Loucy (cell line): Measurements from ENCODE around the gene IRAK4.

Experiments
- H2AFZ ChIP-seq: fragments of 200-600 bp; sonication (generic); 2 replicates; pipeline ENCODE4 v1.6.0; 2016; ENCODE audit warnings: antibody characterized with exemption, mild to moderate bottlenecking, low read length, moderate library complexity
- H3F3A ChIP-seq: fragments of 200-600 bp; 2 replicates; pipeline ENCODE4 v1.6.0; 2016; ENCODE audit warnings: antibody characterized with exemption, low read depth, mild to moderate bottlenecking
- H3K27me3 ChIP-seq: fragments of 200-600 bp; sonication (generic); 2 replicates; pipeline ENCODE4 v1.6.1; 2014; ENCODE audit warnings: low read length, mild to moderate bottlenecking; ENCODE audit not compliant: insufficient read depth, poor library complexity, severe bottlenecking
- H3K36me3 ChIP-seq: fragments of 200-600 bp; sonication (generic); 2 replicates; pipeline ENCODE4 v1.6.1; 2016; ENCODE audit warnings: low read length; ENCODE audit not compliant: insufficient read depth
- H3K4me1 ChIP-seq: fragments of 200-600 bp; sonication (generic); 2 replicates; pipeline ENCODE4 v1.5.1; 2014; ENCODE audit warnings: low read length, mild to moderate bottlenecking; ENCODE audit not compliant: insufficient read depth, poor library complexity, severe bottlenecking
- H3K4me2 ChIP-seq: fragments of 200-600 bp; sonication (generic); 2 replicates; pipeline ENCODE4 v1.6.0; 2014; ENCODE audit warnings: antibody characterized with exemption, low read length, low read depth, mild to moderate bottlenecking; ENCODE audit not compliant: poor library complexity, severe bottlenecking
- H3K4me3 ChIP-seq: fragments of 200-600 bp; sonication (generic); 2 replicates; pipeline ENCODE4 v1.5.1; 2014; ENCODE audit warnings: low read length, mild to moderate bottlenecking, mixed read lengths; ENCODE audit not compliant: poor library complexity, severe bottlenecking
- H3K79me2 ChIP-seq: fragments of 200-600 bp; sonication (generic); 2 replicates; pipeline ENCODE4 v1.6.1; 2014; ENCODE audit warnings: low read length; ENCODE audit not compliant: insufficient read depth
- H3K9ac ChIP-seq: fragments of 200-600 bp; sonication (generic); 2 replicates; pipeline ENCODE4 v1.6.0; 2014; ENCODE audit warnings: mild to moderate bottlenecking, low read depth, low read length, moderate library complexity; ENCODE audit not compliant: poor library complexity, severe bottlenecking
- H3K9me2 ChIP-seq: fragments of 200-600 bp; sonication (generic); replicated peaks from 2 replicates; pipeline ENCODE4 v1.6.1; 2016; ENCODE audit warnings: low read depth, low read length, mixed read lengths
- H3K9me3 ChIP-seq: fragments of 200-600 bp; sonication (generic); 2 replicates; pipeline ENCODE4 v1.6.1; 2014; ENCODE audit warnings: mild to moderate bottlenecking, antibody characterized with exemption, low read length, low read depth; ENCODE audit not compliant: insufficient read depth
- H4K20me1 ChIP-seq: fragments of 200-600 bp; sonication (generic); 2 replicates; pipeline ENCODE4 v1.6.0; 2014; ENCODE audit warnings: antibody characterized with exemption, low read length, mild to moderate bottlenecking; ENCODE audit not compliant: insufficient read depth, poor library complexity, severe bottlenecking
- CTCF ChIP-seq: fragments of 200-600 bp; sonication (generic); conservative IDR thresholded peaks from 2 replicates; pipeline ENCODE4 v1.5.1; 2014; ENCODE audit warnings: mild to moderate bottlenecking, antibody characterized with exemption, low read length
- EZH2phosphoT487 ChIP-seq: fragments of 200-600 bp; IDR thresholded peaks from 2 replicates; pipeline ENCODE4 v1.6.1; 2018; ENCODE audit warnings: antibody characterized with exemption, mild to moderate bottlenecking, moderate library complexity, borderline replicate concordance

IRAK4 gene

GRCh38 chr12:43824207-43824775 lies 65.5 kb downstream of the IRAK4 start:
- H3K4me1 ChIP-seq, result no peaks in the 10 kb centered on the region
- H3K4me3 ChIP-seq, result no peak overlapping the region
- no peak overlapping the region for H3K9ac ChIP-seq
- H3K79me2 ChIP-seq, result no peaks in the 10 kb centered on the region
- no peak overlapping the region for H2AFZ ChIP-seq
- TF ChIP-seq CTCF, result no peak
- TF ChIP-seq EZH2phosphoT487, result no peak
- no peaks in the 10 kb centered on the region for H4K20me1 ChIP-seq
- H3K9me2 ChIP-seq, result no peaks in the 10 kb centered on the region
- no peaks in the 10 kb centered on the region for H3K9me3 ChIP-seq
- no peaks in the 10 kb centered on the region for H3F3A ChIP-seq
- H3K27me3 ChIP-seq, result no peaks in the 10 kb centered on the region
- no peaks in the 10 kb centered on the region for H3K36me3 ChIP-seq
- no peak overlapping the region for H3K4me2 ChIP-seq

- no peaks in the 10 kb centered on the region for H3K36me3 ChIP-seq
- H3K9ac ChIP-seq, result no peak overlapping the region
- no peaks in the 10 kb centered on the region for H3K4me1 ChIP-seq
- H4K20me1 ChIP-seq, result no peaks in the 10 kb centered on the region
- no peaks in the 10 kb centered on the region for H3K9me2 ChIP-seq
- no peaks in the 10 kb centered on the region for H3K9me3 ChIP-seq
- TF ChIP-seq CTCF, result no peak
- H3K4me2 ChIP-seq, result no peak overlapping the region
- no peak overlapping the region for H2AFZ ChIP-seq
- no peaks in the 10 kb centered on the region for H3K79me2 ChIP-seq
- no peaks in the 10 kb centered on the region for H3K27me3 ChIP-seq
- H3K4me3 ChIP-seq, result no peak overlapping the region
- H3F3A ChIP-seq, result no peaks in the 10 kb centered on the region
These were observed 67.9 kb downstream of the IRAK4 start for GRCh38 chr12:43826681-43827080.

- no peaks in the 10 kb centered on the region for H3K36me3 ChIP-seq
- H3K27me3 ChIP-seq, result no peaks in the 10 kb centered on the region
- H2AFZ ChIP-seq, result no peak overlapping the region
- H3K4me3 ChIP-seq, result no peak overlapping the region
- no peak overlapping the region for H3K9ac ChIP-seq
- no peaks in the 10 kb centered on the region for H3K9me2 ChIP-seq
- peaks cover under 1% of the 10 kb centered on the region for H3K4me1 ChIP-seq
- TF ChIP-seq EZH2phosphoT487 (no peak), CTCF (no peak)
- no peaks in the 10 kb centered on the region for H4K20me1 ChIP-seq
- no peaks in the 10 kb centered on the region for H3K79me2 ChIP-seq
- no peaks in the 10 kb centered on the region for H3F3A ChIP-seq
- no peak overlapping the region for H3K4me2 ChIP-seq
- H3K9me3 ChIP-seq, result no peaks in the 10 kb centered on the region
These were observed 68.3 kb downstream of the IRAK4 start for GRCh38 chr12:43827093-43827492.
